ENCODE measurements around the gene NEK6.

The NEK6 gene

DNA sequence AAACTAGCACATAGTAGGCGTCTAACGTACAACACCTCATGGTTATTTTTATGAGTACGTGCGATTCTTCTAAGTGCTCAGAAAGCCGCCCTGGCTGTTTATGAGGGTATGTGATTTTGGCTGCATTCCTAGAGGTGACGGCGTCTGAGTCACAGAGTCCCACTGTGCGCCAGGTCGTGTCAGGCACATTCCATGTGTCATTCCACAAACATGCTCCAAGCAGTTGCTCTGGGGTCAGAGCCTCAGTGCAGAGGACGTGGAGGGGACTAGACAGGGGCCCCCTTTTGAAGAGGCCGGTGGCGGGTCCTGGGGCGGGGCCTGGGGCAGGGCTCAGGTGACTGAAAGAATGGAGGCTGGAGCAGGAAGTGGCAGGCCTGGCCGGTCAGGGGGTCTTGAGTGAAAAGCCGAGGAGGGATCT, 51.9 kb downstream of the NEK6 start:
- Histone ChIP-seq H4K91ac (ENCODE audit: low read depth, low read length) (peak overlapping the region; percentile 56), H3K79me2 (ENCODE audit: control insufficient read depth, insufficient read depth, low read length, poor library complexity) (peaks cover 7% of the 10 kb centered on the region), H2BK5ac (ENCODE audit: low read depth, low read length, poor library complexity) (peak overlapping the region; percentile 67), H4K8ac (ENCODE audit: low read depth, low read length) (peak overlapping the region; percentile 24), H3K9me3 (ENCODE audit: insufficient read depth, low read depth, low read length) (no peaks in the 10 kb centered on the region), H3K36me3 (ENCODE audit: control insufficient read depth in 1 of 2, insufficient read depth in 2 of 2, low read length in 2 of 2) (peaks cover 22 to 37% of the 10 kb centered on the region in 2 experiments), H3K27me3 (ENCODE audit: insufficient read depth, low read length) (no peaks in the 10 kb centered on the region), H4K12ac (ENCODE audit: low read depth, low read length) (no peak overlapping the region), H3K4me3 (ENCODE audit: low read depth, low read length) (no peak overlapping the region), H2AK5ac (ENCODE audit: low read length) (no peak overlapping the region), H3K18ac (ENCODE audit: low read length) (peak overlapping the region; percentile 39), H3K27ac (ENCODE audit: low read depth, low read length) (peak overlapping the region; percentile 59), H3K14ac (ENCODE audit: low read length) (peak overlapping the region; percentile 17), H3K23ac (ENCODE audit: low read length) (no peak overlapping the region), H2AFZ (ENCODE audit: insufficient read depth, low read length, poor library complexity) (no peak overlapping the region), H3K4ac (ENCODE audit: low read depth, low read length) (peak overlapping the region; percentile 2), H2BK120ac (ENCODE audit: insufficient read depth, low read length, poor library complexity) (peak overlapping the region; percentile 37), H3K4me1 (ENCODE audit: control insufficient read depth in 1 of 2, insufficient read depth in 2 of 2, low read length in 2 of 2) (peaks cover 30 to 38% of the 10 kb centered on the region in 2 experiments), H2BK12ac (ENCODE audit: low read length) (peak overlapping the region; percentile 12), H3K79me1 (ENCODE audit: low read length) (peaks cover 30% of the 10 kb centered on the region), H3K9ac (ENCODE audit: low read length) (no peak overlapping the region), H3K4me2 (ENCODE audit: low read length) (no peak overlapping the region)
- DNase-seq = peak; percentile 94 to 96
- WGBS (ENCODE audit: extremely low coverage, insufficient coverage, insufficient read length) = no CpG with 5 or more reads among the region's 15 CpGs

- peak overlapping the region; percentile 67 for H2BK12ac ChIP-seq (ENCODE audit: low read length)
- peak overlapping the region; percentile 22 for H3K14ac ChIP-seq (ENCODE audit: low read length)
- no peak overlapping the region for H3K9ac ChIP-seq (ENCODE audit: low read length)
- H3K36me3 ChIP-seq (ENCODE audit: control insufficient read depth in 1 of 2, insufficient read depth in 2 of 2, low read length in 2 of 2) = peaks cover 38 to 53% of the 10 kb centered on the region in 2 experiments
- H3K4me1 ChIP-seq (ENCODE audit: control insufficient read depth in 1 of 2, insufficient read depth in 2 of 2, low read length in 2 of 2) = peaks cover 25 to 30% of the 10 kb centered on the region in 2 experiments
- peak overlapping the region; percentile 43 for H2BK120ac ChIP-seq (ENCODE audit: insufficient read depth, low read length, poor library complexity)
- H3K79me1 ChIP-seq (ENCODE audit: low read length) = peaks cover 27% of the 10 kb centered on the region
- no peak for DNase-seq
- H4K12ac ChIP-seq (ENCODE audit: low read depth, low read length) = peak overlapping the region; percentile 23
- no CpG with 5 or more reads among the region's 5 CpGs for WGBS (ENCODE audit: extremely low coverage, insufficient coverage, insufficient read length)
- no peaks in the 10 kb centered on the region for H3K9me3 ChIP-seq (ENCODE audit: insufficient read depth, low read depth, low read length)
- H3K4me3 ChIP-seq (ENCODE audit: low read depth, low read length) = no peak overlapping the region
- peak overlapping the region; percentile 68 for H3K18ac ChIP-seq (ENCODE audit: low read length)
- peak overlapping the region; percentile 68 for H3K4ac ChIP-seq (ENCODE audit: low read depth, low read length)
- no peak overlapping the region for H4K8ac ChIP-seq (ENCODE audit: low read depth, low read length)
- H3K27me3 ChIP-seq (ENCODE audit: insufficient read depth, low read length) = no peaks in the 10 kb centered on the region
- H2BK5ac ChIP-seq (ENCODE audit: low read depth, low read length, poor library complexity) = no peak overlapping the region
- peak overlapping the region; percentile 66 for H2AK5ac ChIP-seq (ENCODE audit: low read length)
- H3K79me2 ChIP-seq (ENCODE audit: control insufficient read depth, insufficient read depth, low read length, poor library complexity) = peaks cover 5% of the 10 kb centered on the region
- H3K23ac ChIP-seq (ENCODE audit: low read length) = no peak overlapping the region
- H3K4me2 ChIP-seq (ENCODE audit: low read length) = no peak overlapping the region
- H2AFZ ChIP-seq (ENCODE audit: insufficient read depth, low read length, poor library complexity) = no peak overlapping the region
- no peak overlapping the region for H3K27ac ChIP-seq (ENCODE audit: low read depth, low read length)
- H4K91ac ChIP-seq (ENCODE audit: low read depth, low read length) = peak overlapping the region; percentile 51
These were observed 53.5 kb downstream of the NEK6 start for GRCh38 chr9:124311283-124311682.

- Histone ChIP-seq H3K27me3 (ENCODE audit: insufficient read depth, low read length) (no peaks in the 10 kb centered on the region), H3K4me3 (ENCODE audit: low read depth, low read length) (no peak overlapping the region), H2AFZ (ENCODE audit: insufficient read depth, low read length, poor library complexity) (no peak overlapping the region), H3K79me1 (ENCODE audit: low read length) (peaks cover 24% of the 10 kb centered on the region), H2BK5ac (ENCODE audit: low read depth, low read length, poor library complexity) (no peak overlapping the region), H3K79me2 (ENCODE audit: control insufficient read depth, insufficient read depth, low read length, poor library complexity) (peaks cover 5% of the 10 kb centered on the region), H3K9me3 (ENCODE audit: insufficient read depth, low read depth, low read length) (no peaks in the 10 kb centered on the region), H3K23ac (ENCODE audit: low read length) (no peak overlapping the region), H3K36me3 (ENCODE audit: control insufficient read depth in 1 of 2, insufficient read depth in 2 of 2, low read length in 2 of 2) (peaks cover 44 to 61% of the 10 kb centered on the region in 2 experiments), H3K4ac (ENCODE audit: low read depth, low read length) (no peak overlapping the region), H3K4me2 (ENCODE audit: low read length) (no peak overlapping the region), H3K9ac (ENCODE audit: low read length) (no peak overlapping the region), H3K18ac (ENCODE audit: low read length) (peak overlapping the region; percentile 30), H3K4me1 (ENCODE audit: control insufficient read depth in 1 of 2, insufficient read depth in 2 of 2, low read length in 2 of 2) (peaks cover 22 to 27% of the 10 kb centered on the region in 2 experiments), H2BK12ac (ENCODE audit: low read length) (no peak overlapping the region), H3K14ac (ENCODE audit: low read length) (no peak overlapping the region), H2BK120ac (ENCODE audit: insufficient read depth, low read length, poor library complexity) (no peak overlapping the region), H4K12ac (ENCODE audit: low read depth, low read length) (no peak overlapping the region), H3K27ac (ENCODE audit: low read depth, low read length) (no peak overlapping the region), H4K91ac (ENCODE audit: low read depth, low read length) (peak overlapping the region; percentile 9), H2AK5ac (ENCODE audit: low read length) (no peak overlapping the region), H4K8ac (ENCODE audit: low read depth, low read length) (no peak overlapping the region)
- no CpG with 5 or more reads among the region's 27 CpGs for WGBS (ENCODE audit: extremely low coverage, insufficient coverage, insufficient read length)
- no peak for DNase-seq
These were observed 54.8 kb downstream of the NEK6 start for GRCh38 chr9:124312290-124313265.

DNA sequence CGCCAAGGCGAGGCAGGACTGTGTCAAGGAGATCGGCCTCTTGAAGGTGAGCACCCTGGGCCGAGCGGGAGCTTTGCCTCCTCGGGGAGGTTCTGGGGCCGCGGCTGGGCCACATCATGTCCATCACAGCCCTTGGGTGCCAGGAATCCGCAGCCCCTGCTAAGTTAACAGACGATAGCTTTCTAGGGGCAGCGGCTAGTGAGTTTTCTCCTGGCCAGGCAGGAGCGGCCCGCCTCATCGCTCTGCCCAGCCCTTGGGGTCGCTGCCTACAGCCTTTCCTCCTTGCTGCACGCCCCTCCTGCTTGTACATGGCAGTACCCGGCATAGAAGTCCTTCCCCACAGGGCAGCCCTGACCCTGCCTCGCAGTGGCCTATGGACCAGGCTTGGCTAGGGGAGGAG, 56.2 kb downstream of the NEK6 start:
- Histone ChIP-seq H3K36me3 (ENCODE audit: control insufficient read depth in 1 of 2, insufficient read depth in 2 of 2, low read length in 2 of 2) (peaks cover 42 to 55% of the 10 kb centered on the region in 2 experiments), H2BK5ac (ENCODE audit: low read depth, low read length, poor library complexity) (no peak overlapping the region), H3K4ac (ENCODE audit: low read depth, low read length) (no peak overlapping the region), H3K9me3 (ENCODE audit: insufficient read depth, low read depth, low read length) (no peaks in the 10 kb centered on the region), H2AFZ (ENCODE audit: insufficient read depth, low read length, poor library complexity) (no peak overlapping the region), H3K4me3 (ENCODE audit: low read depth, low read length) (no peak overlapping the region), H3K14ac (ENCODE audit: low read length) (no peak overlapping the region), H4K12ac (ENCODE audit: low read depth, low read length) (no peak overlapping the region), H2BK120ac (ENCODE audit: insufficient read depth, low read length, poor library complexity) (no peak overlapping the region), H3K23ac (ENCODE audit: low read length) (no peak overlapping the region), H4K91ac (ENCODE audit: low read depth, low read length) (no peak overlapping the region), H3K4me1 (ENCODE audit: control insufficient read depth in 1 of 2, insufficient read depth in 2 of 2, low read length in 2 of 2) (peaks cover 17 to 18% of the 10 kb centered on the region in 2 experiments), H2BK12ac (ENCODE audit: low read length) (no peak overlapping the region), H3K18ac (ENCODE audit: low read length) (no peak overlapping the region), H3K27me3 (ENCODE audit: insufficient read depth, low read length) (no peaks in the 10 kb centered on the region), H3K27ac (ENCODE audit: low read depth, low read length) (no peak overlapping the region), H4K8ac (ENCODE audit: low read depth, low read length) (no peak overlapping the region), H2AK5ac (ENCODE audit: low read length) (no peak overlapping the region), H3K79me2 (ENCODE audit: control insufficient read depth, insufficient read depth, low read length, poor library complexity) (peaks cover 2% of the 10 kb centered on the region), H3K9ac (ENCODE audit: low read length) (no peak overlapping the region), H3K79me1 (ENCODE audit: low read length) (peaks cover 20% of the 10 kb centered on the region), H3K4me2 (ENCODE audit: low read length) (no peak overlapping the region)
- no CpG with 5 or more reads among the region's 18 CpGs for WGBS (ENCODE audit: extremely low coverage, insufficient coverage, insufficient read length)
- no peak for DNase-seq

All from trophoblast cell (in vitro differentiated cells and primary cell).